NCI-H1930 (cell line): ENCODE results near the gene HOXD4.

Experiments used
- DNase-seq, 2 experiments: peaks; one replicate each; lab custom pipeline; 2025; lab: John Stamatoyannopoulos, UW

HOXD4 gene

DNA sequence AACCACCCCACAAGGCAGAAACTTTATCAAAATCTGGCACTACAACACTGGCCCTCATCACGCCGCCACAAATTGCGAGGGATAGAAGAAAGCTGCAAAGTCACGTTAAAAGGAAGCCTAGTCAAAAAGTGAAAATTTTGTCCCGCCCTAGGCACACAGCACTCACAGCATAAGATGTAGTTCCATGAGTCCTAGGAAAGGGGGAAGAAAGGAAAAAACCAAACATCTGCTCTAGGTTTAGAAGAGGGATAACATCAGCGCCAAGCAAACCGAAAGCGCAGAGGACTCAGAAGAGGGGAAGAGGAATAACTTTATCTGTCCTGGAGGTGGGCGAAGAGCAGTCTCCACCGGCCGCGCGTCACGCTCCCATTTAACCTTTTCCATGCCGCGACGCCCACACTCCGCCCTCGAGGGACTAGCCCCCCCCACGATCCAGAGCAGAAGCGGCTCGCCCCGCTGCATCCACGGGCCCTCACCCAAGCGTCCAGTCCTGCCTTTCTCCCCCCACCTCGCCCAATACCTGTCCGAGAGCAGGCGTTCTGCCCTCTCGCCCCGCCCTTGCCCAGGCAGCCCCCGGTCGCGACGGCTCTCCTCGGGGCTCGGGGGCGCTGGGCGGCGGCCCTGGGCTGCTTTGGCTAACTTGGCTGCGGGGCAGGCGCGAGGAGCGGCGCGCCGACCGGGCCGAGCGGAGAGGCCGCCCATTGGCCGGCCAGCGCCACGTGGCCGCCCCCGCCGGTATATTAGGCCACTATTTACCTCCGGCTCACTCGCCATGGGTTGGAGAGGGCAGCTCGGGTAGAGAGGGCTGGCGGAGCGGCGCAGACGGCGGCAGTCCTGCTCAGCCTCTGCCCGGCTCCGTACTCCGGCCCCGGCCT is 36.8 kb downstream of the HOXD4 start, which contains the start of gene HOXD1:
HOXD1 (plus strand) TSS at position 770 of the 875 bp plus-strand sequence. CDS start 134 bp downstream, outside the sequence.
- peak; percentile 50 to 51 for DNase-seq

- peak in 1 of 2 experiments; percentile 31 for DNase-seq
These were observed 37.7 kb downstream of the HOXD4 start for GRCh38 chr2:176188774-176189680.

- no peak for DNase-seq
These were observed 38.6 kb downstream of the HOXD4 start for GRCh38 chr2:176189681-176190641.

DNA sequence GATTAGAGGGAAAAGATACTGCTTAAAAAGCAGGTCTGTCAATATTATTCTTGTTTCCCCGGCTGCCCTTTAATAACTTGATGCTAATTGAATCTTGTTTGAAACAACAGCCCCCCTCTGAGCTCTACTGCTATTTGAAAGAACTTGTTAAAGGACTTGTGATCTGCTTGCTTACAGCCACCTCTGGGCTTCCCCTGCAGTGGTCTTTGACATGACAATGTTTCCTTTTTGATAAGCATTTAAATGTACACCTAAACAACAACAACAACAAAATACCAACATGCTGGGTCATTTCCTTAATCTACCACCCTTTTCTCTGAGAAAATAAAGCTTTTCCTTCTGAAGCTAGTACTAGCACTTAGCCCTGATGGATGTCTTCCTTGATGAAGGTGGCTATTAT is 41.0 kb downstream of the HOXD4 start:
- no peak for DNase-seq

DNA sequence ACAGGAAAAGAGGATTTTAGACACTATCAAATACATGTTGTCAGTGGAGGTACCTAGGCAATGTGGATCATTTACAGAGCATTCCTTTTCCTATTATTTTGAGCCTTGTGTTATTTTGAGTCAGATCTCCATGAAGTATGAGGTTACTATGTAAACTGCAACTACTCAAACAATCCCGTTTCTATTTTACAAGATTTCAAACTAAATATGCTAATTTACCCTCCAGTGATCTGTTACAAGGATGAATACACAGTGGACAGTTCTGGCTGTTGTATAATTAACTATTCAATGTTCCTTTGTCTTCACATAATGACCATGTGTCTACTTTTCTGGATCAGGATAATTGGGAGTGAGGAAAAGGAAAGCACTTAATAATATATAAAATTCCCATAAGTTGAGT is 41.7 kb downstream of the HOXD4 start:
- no peak for DNase-seq

DNA sequence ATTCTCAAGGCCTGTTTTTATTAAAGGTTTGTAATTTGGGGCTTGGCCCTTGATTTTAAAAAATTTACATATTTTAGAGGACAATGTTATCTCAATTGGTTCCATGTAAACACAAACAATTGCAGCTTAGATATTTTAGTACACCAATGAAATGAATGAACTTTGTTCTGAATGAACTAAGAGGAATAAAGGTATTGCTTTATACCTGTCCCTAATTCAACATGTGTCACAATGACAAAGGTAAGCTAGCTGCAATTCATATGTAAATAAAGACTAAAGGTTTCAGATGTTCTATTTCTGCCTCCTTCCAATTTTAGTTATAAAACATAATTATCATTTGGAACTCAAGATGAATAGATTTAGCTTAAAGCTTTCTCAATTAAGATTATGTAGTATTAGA is 48.6 kb downstream of the HOXD4 start:
- no peak for DNase-seq

DNA sequence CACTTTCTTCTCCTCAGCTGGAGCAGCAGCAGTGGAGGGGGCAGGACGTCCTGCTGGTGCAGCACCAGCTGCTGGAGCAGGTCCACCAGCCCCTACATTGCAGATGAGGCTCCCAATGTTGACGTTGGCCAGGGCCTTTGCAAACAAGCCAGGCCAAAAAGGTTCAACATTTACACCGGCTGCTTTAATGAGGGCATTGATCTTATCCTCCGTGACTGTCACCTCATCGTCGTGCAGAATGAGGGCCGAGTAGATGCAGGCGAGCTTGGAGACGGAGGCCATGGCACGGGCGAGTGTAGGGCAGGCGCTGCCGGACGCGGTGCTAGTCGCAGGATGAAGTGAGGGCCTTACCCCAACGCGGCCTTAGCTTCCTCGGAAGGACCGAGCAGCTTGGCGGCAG is 49.6 kb downstream of the HOXD4 start:
- DNase-seq, result no peak

GRCh38 chr2:176202491-176202890 is 51.1 kb downstream of the HOXD4 start:
- no peak for DNase-seq
